ENCODE measurements around the gene ARMH4. TPM values are rescaled to one million over a fixed set of nuclear protein-coding genes. Genes with fewer than 3 reads are reported as not detected.

The ARMH4 gene
- total RNA-seq, 2 donors from 2014 or later = 2.4 to 45.1 TPM

GRCh38 chr14:58138714-58139482 lies 13.1 kb downstream of the ARMH4 start:
- H3K27ac ChIP-seq = no peak overlapping the region
- TF ChIP-seq, protein P1, sequence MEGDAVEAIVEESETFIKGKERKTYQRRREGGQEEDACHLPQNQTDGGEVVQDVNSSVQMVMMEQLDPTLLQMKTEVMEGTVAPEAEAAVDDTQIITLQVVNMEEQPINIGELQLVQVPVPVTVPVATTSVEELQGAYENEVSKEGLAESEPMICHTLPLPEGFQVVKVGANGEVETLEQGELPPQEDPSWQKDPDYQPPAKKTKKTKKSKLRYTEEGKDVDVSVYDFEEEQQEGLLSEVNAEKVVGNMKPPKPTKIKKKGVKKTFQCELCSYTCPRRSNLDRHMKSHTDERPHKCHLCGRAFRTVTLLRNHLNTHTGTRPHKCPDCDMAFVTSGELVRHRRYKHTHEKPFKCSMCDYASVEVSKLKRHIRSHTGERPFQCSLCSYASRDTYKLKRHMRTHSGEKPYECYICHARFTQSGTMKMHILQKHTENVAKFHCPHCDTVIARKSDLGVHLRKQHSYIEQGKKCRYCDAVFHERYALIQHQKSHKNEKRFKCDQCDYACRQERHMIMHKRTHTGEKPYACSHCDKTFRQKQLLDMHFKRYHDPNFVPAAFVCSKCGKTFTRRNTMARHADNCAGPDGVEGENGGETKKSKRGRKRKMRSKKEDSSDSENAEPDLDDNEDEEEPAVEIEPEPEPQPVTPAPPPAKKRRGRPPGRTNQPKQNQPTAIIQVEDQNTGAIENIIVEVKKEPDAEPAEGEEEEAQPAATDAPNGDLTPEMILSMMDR (IDR thresholded peaks at IDR 0.05) = no peak
- TF ChIP-seq POLR2AphosphoS5 (IDR thresholded peaks at IDR 0.05) = no peak
- no peak for TF ChIP-seq POLR2A (IDR thresholded peaks at IDR 0.05)
- H3K9me3 ChIP-seq = no peaks in the 10 kb centered on the region
- no peaks in the 10 kb centered on the region for H3K27me3 ChIP-seq (replicated peaks; ENCODE audit: insufficient read depth)
- DNase-seq (ENCODE audit: low spot score) = no peak
- intact Hi-C loops (cut with DNase I) = no loop called here
- H3K4me3 ChIP-seq = no peak overlapping the region
- 89% methylated on average over 10 of the region's 10 CpGs for WGBS
- H3K36me3 ChIP-seq = no peaks in the 10 kb centered on the region
- no peaks in the 10 kb centered on the region for H3K4me1 ChIP-seq (replicated peaks)

DNA sequence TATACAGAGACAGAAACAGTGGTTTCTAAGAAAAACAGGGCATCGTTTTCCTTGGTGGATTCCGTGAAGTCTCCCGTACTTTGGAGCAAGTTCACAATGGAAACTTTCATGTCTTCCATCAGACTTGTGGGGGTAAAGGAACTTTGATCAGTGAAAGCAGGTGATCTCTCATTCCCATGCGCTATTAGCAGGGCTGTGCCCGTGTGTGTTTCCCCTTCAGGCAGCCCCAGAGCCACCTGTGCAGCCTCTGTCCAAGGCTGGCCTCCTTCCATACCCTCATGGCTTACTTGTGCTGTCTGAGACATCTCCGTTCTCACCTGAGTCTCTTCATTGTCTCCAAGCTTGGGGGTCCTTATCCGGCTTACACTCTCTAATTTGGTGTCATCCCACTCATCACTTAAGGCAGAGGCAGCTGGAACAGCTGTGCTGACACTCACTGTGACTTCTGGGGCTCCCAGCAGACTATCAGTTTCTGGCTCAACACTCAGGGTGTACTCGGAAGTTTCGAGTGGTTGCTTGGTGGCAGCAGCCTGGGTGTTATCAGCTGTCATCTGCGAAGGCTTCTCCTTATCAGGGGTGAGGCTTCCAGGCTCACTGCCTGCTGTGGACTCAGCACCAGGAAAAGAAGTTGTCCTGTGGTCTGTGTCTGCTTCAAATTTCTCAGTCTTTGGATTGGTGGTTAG lies 13.8 kb downstream of the ARMH4 start:
- Histone ChIP-seq H3K4me3 (no peak overlapping the region), H3K36me3 (no peaks in the 10 kb centered on the region), H3K4me1 (replicated peaks) (no peaks in the 10 kb centered on the region), H3K9me3 (no peaks in the 10 kb centered on the region), H3K27ac (no peak overlapping the region), H3K27me3 (replicated peaks; ENCODE audit: insufficient read depth) (no peaks in the 10 kb centered on the region)
- TF ChIP-seq POLR2AphosphoS5 (IDR thresholded peaks at IDR 0.05) (no peak), POLR2A (IDR thresholded peaks at IDR 0.05) (no peak)
- TF ChIP-seq, protein P1 (IDR thresholded peaks at IDR 0.05) = no peak
- intact Hi-C loops (cut with DNase I) = no loop called here
- WGBS = 88% methylated on average over 10 of the region's 10 CpGs
- DNase-seq (ENCODE audit: low spot score) = no peak

DNA sequence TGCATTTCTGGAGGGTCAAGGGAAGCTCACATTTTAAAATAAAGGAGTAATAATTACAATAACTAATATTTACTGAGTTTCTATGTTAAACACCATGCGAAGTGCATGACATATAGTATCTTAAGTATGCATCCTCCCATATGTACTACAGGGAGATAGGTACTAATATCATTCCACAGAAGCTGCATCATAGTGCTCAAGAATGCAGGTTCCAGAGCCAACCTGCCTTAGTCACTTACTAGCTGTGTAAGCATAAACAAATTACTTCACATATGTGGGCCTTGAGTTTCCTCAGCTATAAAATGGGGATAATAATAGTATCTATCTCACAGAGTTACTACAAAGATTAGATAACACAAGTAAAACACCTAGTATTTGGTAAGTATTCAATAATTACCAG lies 18.3 kb downstream of the ARMH4 start:
- DNase-seq (ENCODE audit: low spot score) = no peak
- TF ChIP-seq, protein P1 (IDR thresholded peaks at IDR 0.05) = no peak
- no peak for TF ChIP-seq POLR2A (IDR thresholded peaks at IDR 0.05)
- no peak overlapping the region for H3K27ac ChIP-seq
- no peaks in the 10 kb centered on the region for H3K27me3 ChIP-seq (replicated peaks; ENCODE audit: insufficient read depth)
- H3K4me1 ChIP-seq (replicated peaks) = no peaks in the 10 kb centered on the region
- 91% methylated on average over 1 of the region's 1 CpG for WGBS
- no peak overlapping the region for H3K4me3 ChIP-seq
- H3K36me3 ChIP-seq = no peaks in the 10 kb centered on the region
- intact Hi-C loops (cut with DNase I) = no loop called here
- H3K9me3 ChIP-seq = no peaks in the 10 kb centered on the region

GRCh38 chr14:58131386-58131785 lies 20.6 kb downstream of the ARMH4 start:
- TF ChIP-seq, protein P1 (IDR thresholded peaks at IDR 0.05) = no peak
- no peak for TF ChIP-seq POLR2A (IDR thresholded peaks at IDR 0.05)
- intact Hi-C loops (cut with DNase I) = no loop called here
- H3K9me3 ChIP-seq = no peaks in the 10 kb centered on the region
- no peaks in the 10 kb centered on the region for H3K4me1 ChIP-seq (replicated peaks)
- no peaks in the 10 kb centered on the region for H3K27me3 ChIP-seq (replicated peaks; ENCODE audit: insufficient read depth)
- no peak for DNase-seq (ENCODE audit: low spot score)
- no peak overlapping the region for H3K4me3 ChIP-seq
- no peak overlapping the region for H3K27ac ChIP-seq
- no peaks in the 10 kb centered on the region for H3K36me3 ChIP-seq
- WGBS = 60% methylated on average over 1 of the region's 1 CpG

All from prostate gland (tissue), 2 donors.